ENCODE measurements around the gene RHCG. TPM values are rescaled to one million over a fixed set of nuclear protein-coding genes. Genes with fewer than 3 reads are reported as not detected.
A peak's percentile ranks its signal among the peaks of the same experiment; 100 is the strongest.

The RHCG gene
- total RNA-seq (not detected in 2 replicates), polyA plus RNA-seq (0.23 TPM in 1 of 2 replicates, not detected in the other)

DNA sequence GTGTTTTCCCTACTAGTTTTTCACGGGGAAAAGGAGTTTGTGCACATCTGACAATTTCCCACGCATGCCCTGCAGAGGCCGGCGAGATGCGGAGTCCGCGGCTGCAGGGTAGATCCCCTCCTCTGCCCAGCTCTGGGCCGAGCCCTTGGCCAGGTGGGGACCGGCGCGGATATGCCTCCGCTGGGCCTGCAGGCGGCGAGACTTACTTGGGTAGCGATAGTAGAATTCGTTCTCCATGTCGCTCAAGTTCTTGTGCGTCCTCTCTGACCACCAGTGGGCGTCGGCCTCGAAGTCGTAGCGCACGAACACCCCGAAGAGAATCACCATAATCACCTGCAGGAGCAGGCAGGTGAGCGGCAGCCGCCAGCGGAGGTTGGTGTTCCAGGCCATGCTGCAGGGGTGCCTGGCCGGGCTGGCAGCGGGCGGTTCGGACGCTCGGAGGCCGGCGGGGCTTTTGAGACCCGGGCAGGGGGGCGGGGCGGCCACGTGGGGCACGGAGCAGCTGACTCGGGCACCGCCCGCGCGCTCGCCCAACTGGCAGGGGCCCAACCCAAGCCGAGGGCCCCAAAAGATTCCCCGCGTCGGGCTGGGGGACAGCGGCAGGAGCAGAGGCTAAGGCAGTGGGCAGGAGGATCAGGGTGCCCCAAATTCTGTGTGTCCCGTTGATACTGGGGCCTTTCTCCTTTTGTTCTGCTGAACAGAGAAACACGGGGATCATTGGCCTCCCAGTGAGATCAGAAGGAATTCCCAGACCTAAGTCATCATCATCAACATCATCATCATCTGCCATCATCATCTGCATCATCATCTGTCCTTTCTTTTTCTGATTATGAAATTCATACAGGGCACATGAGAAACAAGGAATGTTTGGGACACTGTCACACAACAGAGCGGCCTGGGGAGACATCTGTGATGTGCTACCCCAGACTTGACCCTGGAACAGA lies at the start of gene RHCG:
Gene RHCG, minus strand, starts transcription at position 429 of the 944 bp plus-strand sequence. Its CDS starts 39 bp downstream, at position 390.
- peak; percentile 60 to 72 for DNase-seq (ENCODE audit: low read depth in 1 of 2, low spot score in 1 of 2)
- peaks cover 56% of the 10 kb centered on the region for H3K27me3 ChIP-seq
- peak within 1 kb of the TSS; percentile 44 for H3K4me3 ChIP-seq

DNA sequence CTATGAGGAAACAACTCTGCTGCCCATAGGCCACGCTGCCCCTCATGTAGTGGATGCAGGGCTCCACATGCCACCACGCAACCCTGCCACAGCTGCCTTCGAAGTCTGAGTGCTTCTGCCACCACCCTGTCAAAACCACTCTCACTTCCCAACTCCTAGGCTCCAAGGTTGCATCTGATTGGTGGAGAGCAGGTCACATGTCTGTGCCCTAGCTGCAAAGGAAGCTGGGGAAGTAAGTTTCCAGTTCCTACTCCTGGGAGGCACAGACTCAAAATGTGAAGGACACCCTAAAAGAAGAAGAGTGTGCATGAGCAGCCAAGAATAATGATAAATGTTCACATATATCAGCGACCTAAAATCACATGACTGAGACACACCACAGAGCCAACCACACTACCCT lies 47.0 kb upstream of the RHCG start:
- no peak for DNase-seq (ENCODE audit: low read depth in 1 of 2, low spot score in 1 of 2)
- no peaks in the 10 kb centered on the region for H3K36me3 ChIP-seq
- H3K4me3 ChIP-seq: no peak overlapping the region
- no peaks in the 10 kb centered on the region for H3K27me3 ChIP-seq
- no peaks in the 10 kb centered on the region for H3K4me1 ChIP-seq (ENCODE audit: low read depth)
- H3K9me3 ChIP-seq (ENCODE audit: low read depth): no peaks in the 10 kb centered on the region
- TF ChIP-seq, protein P1, sequence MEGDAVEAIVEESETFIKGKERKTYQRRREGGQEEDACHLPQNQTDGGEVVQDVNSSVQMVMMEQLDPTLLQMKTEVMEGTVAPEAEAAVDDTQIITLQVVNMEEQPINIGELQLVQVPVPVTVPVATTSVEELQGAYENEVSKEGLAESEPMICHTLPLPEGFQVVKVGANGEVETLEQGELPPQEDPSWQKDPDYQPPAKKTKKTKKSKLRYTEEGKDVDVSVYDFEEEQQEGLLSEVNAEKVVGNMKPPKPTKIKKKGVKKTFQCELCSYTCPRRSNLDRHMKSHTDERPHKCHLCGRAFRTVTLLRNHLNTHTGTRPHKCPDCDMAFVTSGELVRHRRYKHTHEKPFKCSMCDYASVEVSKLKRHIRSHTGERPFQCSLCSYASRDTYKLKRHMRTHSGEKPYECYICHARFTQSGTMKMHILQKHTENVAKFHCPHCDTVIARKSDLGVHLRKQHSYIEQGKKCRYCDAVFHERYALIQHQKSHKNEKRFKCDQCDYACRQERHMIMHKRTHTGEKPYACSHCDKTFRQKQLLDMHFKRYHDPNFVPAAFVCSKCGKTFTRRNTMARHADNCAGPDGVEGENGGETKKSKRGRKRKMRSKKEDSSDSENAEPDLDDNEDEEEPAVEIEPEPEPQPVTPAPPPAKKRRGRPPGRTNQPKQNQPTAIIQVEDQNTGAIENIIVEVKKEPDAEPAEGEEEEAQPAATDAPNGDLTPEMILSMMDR (IDR thresholded peaks at IDR 0.05; ENCODE audit: low read depth, low read length): no peak
- H3K27ac ChIP-seq: no peak overlapping the region

More for the DNA sequence above, at the start of gene RHCG:
- TF ChIP-seq, protein P1 (IDR thresholded peaks at IDR 0.05; ENCODE audit: low read depth, low read length): peak; percentile 61
- Histone ChIP-seq H3K9me3 (ENCODE audit: low read depth) (no peaks in the 10 kb centered on the region), H3K36me3 (no peaks in the 10 kb centered on the region), H3K27ac (no peak within 1 kb of the TSS), H3K4me1 (ENCODE audit: low read depth) (no peaks in the 10 kb centered on the region)

DNA sequence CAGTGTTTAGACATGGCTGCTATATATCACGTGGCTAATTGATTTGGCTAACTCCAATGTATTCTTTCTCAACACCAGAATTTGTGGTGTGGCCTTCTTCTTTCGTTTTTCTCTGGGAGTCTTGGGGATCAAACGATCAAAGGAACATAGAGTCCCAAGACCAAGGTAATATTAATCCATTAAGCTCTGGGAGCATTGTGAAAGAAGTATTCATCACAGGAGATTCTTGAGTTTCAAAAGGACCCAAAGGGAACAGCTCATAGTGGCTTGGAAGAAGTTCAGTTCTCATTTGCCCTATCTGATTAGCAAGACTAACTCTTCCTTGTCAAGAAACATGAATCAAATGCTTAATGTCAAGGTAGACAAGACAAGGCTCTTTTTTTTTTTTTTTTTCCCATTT lies 46.0 kb upstream of the RHCG start:
- Histone ChIP-seq H3K9me3 (ENCODE audit: low read depth) (no peaks in the 10 kb centered on the region), H3K27ac (no peak overlapping the region), H3K4me3 (no peak overlapping the region), H3K27me3 (no peaks in the 10 kb centered on the region), H3K4me1 (ENCODE audit: low read depth) (no peaks in the 10 kb centered on the region), H3K36me3 (no peaks in the 10 kb centered on the region)
- TF ChIP-seq, protein P1 (IDR thresholded peaks at IDR 0.05; ENCODE audit: low read depth, low read length): no peak
- no peak for DNase-seq (ENCODE audit: low read depth in 1 of 2, low spot score in 1 of 2)

DNA sequence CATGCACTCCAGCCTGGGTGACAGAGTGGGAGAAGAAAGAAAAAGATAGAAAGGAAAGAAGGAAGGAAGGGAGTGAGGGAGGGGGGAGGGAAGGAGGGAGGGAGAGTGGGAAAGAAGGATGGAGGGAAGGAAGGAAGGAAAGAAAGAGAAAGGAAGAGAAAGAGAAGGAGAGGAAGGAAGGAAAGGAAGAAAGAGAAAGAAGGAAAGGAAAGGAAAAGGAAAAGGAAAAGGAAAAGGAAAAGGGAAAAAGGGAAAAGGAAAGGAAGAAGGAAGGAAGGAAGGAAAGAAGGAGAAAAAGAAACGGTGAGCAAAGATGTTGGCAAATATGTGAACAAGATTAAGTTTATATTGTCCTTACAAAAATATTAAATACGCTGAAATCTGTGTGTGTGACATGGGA lies 42.6 kb upstream of the RHCG start:
- no peak overlapping the region for H3K4me3 ChIP-seq

DNA sequence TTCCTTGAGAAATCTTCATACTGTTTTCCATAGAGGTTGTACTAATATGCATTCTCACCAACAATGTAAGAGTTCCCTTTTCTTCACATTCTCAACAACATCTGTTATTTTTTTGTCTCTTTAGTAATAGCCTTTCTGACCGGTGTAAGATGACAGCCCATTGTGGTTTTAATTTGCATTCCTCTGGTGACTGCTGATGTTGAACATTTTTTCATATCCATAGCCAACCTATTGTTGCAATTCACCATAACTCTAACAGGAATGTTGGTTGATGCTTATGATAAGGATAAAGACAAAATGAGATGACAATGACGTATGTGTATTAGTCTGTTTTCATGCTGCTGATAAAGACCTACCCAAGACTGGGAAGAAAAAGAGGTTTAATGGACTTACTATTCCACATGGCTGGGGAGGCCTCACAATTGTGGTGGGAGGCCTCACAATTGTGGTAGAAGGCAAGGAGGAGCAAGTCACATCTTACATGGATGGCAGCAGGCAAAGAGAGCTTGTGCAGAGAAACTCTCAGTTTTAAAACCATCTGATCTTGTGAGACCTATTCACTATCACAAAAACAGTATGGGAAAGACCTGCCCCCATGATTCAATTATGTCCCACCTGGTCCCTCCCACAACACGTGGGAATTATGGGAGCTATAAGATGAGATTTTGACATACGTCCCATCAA lies 37.6 kb upstream of the RHCG start:
- no peaks in the 10 kb centered on the region for H3K36me3 ChIP-seq
- TF ChIP-seq, protein P1 (IDR thresholded peaks at IDR 0.05; ENCODE audit: low read depth, low read length): no peak
- no peak overlapping the region for H3K27ac ChIP-seq
- peak in 1 of 2 donors; percentile 61 for DNase-seq (ENCODE audit: low read depth in 1 of 2, low spot score in 1 of 2)
- H3K27me3 ChIP-seq: no peaks in the 10 kb centered on the region
- H3K9me3 ChIP-seq (ENCODE audit: low read depth): no peaks in the 10 kb centered on the region
- H3K4me3 ChIP-seq: no peak overlapping the region
- H3K4me1 ChIP-seq (ENCODE audit: low read depth): no peaks in the 10 kb centered on the region

More for the DNA sequence above, 42.6 kb upstream of the RHCG start:
- no peaks in the 10 kb centered on the region for H3K27me3 ChIP-seq
- TF ChIP-seq, protein P1 (IDR thresholded peaks at IDR 0.05; ENCODE audit: low read depth, low read length): no peak
- H3K36me3 ChIP-seq: no peaks in the 10 kb centered on the region
- H3K9me3 ChIP-seq (ENCODE audit: low read depth): no peaks in the 10 kb centered on the region
- DNase-seq (ENCODE audit: low read depth in 1 of 2, low spot score in 1 of 2): no peak
- H3K27ac ChIP-seq: no peak overlapping the region
- no peaks in the 10 kb centered on the region for H3K4me1 ChIP-seq (ENCODE audit: low read depth)
